Upper lobe of left lung (tissue), 4 donors: ENCODE results near the gene GRAMD1A.

Experiments used
- CTCF ChIP-seq, 6 experiments: fragments of 450-650 bp in 4 of 6; fragments of 200-600 bp in 2 of 6; sonication (generic) in 2 of 6; IDR thresholded peaks; one replicate each; pipeline ENCODE4 v1.5.1; 2016 to 2019; ENCODE audit warnings: antibody characterized with exemption in 6 of 6
- EP300 ChIP-seq, 4 donors: sonication (generic); formaldehyde crosslinking; IDR thresholded peaks; one replicate each; pipeline ENCODE4 v1.5.1; 2017; ENCODE audit warnings: antibody characterized with exemption in 4 of 4, control low read depth in 2 of 4
- POLR2A ChIP-seq, 4 donors: fragments of 450-650 bp; IDR thresholded peaks; one replicate each; pipeline ENCODE4 v1.5.1; 2016 to 2017; ENCODE audit warnings: antibody characterized with exemption in 4 of 4, mild to moderate bottlenecking in 2 of 4
- POLR2AphosphoS5 ChIP-seq, 2 donors: sonication (generic); formaldehyde crosslinking; IDR thresholded peaks; one replicate each; pipeline ENCODE4 v1.5.1; 2017; ENCODE audit warnings: antibody characterized with exemption in 2 of 2

- TF ChIP-seq CTCF (IDR thresholded peaks at IDR 0.05) (no peak), EP300 (IDR thresholded peaks at IDR 0.05) (no peak), POLR2A (IDR thresholded peaks at IDR 0.05) (no peak), POLR2AphosphoS5 (IDR thresholded peaks at IDR 0.05) (no peak)
These were observed 6.9 kb downstream of the GRAMD1A start for GRCh38 chr19:35006999-35007365.
